ENCODE data around the gene ICE1. TPM values are rescaled to one million over a fixed set of nuclear protein-coding genes. Genes with fewer than 3 reads are reported as not detected.

ICE1 gene
- total RNA-seq, 1 experiment from 2014 or later = 27.8 TPM

- intact Hi-C loops (cut with micrococcal nuclease; ENCODE audit: unreplicated experiment) = no loop called here
- BruUV-seq (replicated peaks) = no TSS peak
Observed at GRCh38 chr5:5483350-5483749, 60.9 kb downstream of the ICE1 start.

GRCh38 chr5:5483880-5484598 lies 61.6 kb downstream of the ICE1 start:
- BruUV-seq (replicated peaks) = no TSS peak
- H3K27me3 Mint-ChIP-seq (ENCODE audit: unreplicated experiment) = no peaks in the 10 kb centered on the region
- DNase-seq = no peak
- no peaks in the 10 kb centered on the region for H3K36me3 Mint-ChIP-seq (ENCODE audit: insufficient read depth, unreplicated experiment)
- H3K27ac Mint-ChIP-seq (ENCODE audit: unreplicated experiment) = no peak overlapping the region
- intact Hi-C loops (cut with micrococcal nuclease; ENCODE audit: unreplicated experiment) = no loop called here
- CTCF ChIA-PET = no interaction called here
- no peak for TF ChIP-seq CTCF (IDR thresholded peaks at IDR 0.05; ENCODE audit: unreplicated experiment)
- H3K4me1 Mint-ChIP-seq (ENCODE audit: low read depth, unreplicated experiment) = no peaks in the 10 kb centered on the region
- H3K9me3 Mint-ChIP-seq (ENCODE audit: low read depth, unreplicated experiment) = no peaks in the 10 kb centered on the region
- H3K4me3 Mint-ChIP-seq (ENCODE audit: low read depth, unreplicated experiment) = no peak overlapping the region

More at GRCh38 chr5:5483350-5483749, 60.9 kb downstream of the ICE1 start:
- H3K4me3 Mint-ChIP-seq (ENCODE audit: low read depth, unreplicated experiment) = no peak overlapping the region
- H3K27ac Mint-ChIP-seq (ENCODE audit: unreplicated experiment) = no peak overlapping the region
- H3K4me1 Mint-ChIP-seq (ENCODE audit: low read depth, unreplicated experiment) = no peaks in the 10 kb centered on the region
- no peak for TF ChIP-seq CTCF (IDR thresholded peaks at IDR 0.05; ENCODE audit: unreplicated experiment)
- no peaks in the 10 kb centered on the region for H3K36me3 Mint-ChIP-seq (ENCODE audit: insufficient read depth, unreplicated experiment)
- CTCF ChIA-PET = no interaction called here
- H3K9me3 Mint-ChIP-seq (ENCODE audit: low read depth, unreplicated experiment) = no peaks in the 10 kb centered on the region
- no peak for DNase-seq
- H3K27me3 Mint-ChIP-seq (ENCODE audit: unreplicated experiment) = no peaks in the 10 kb centered on the region

GRCh38 chr5:5486122-5486521 lies 63.6 kb downstream of the ICE1 start:
- no peak for TF ChIP-seq CTCF (IDR thresholded peaks at IDR 0.05; ENCODE audit: unreplicated experiment)
- Mint-ChIP-seq H3K9me3 (ENCODE audit: low read depth, unreplicated experiment) (no peaks in the 10 kb centered on the region), H3K4me1 (ENCODE audit: low read depth, unreplicated experiment) (no peaks in the 10 kb centered on the region), H3K27ac (ENCODE audit: unreplicated experiment) (no peak overlapping the region), H3K4me3 (ENCODE audit: low read depth, unreplicated experiment) (no peak overlapping the region), H3K27me3 (ENCODE audit: unreplicated experiment) (no peaks in the 10 kb centered on the region), H3K36me3 (ENCODE audit: insufficient read depth, unreplicated experiment) (no peaks in the 10 kb centered on the region)
- CTCF ChIA-PET = no interaction called here
- intact Hi-C loops (cut with micrococcal nuclease; ENCODE audit: unreplicated experiment) = no loop called here
- DNase-seq = no peak
- no TSS peak for BruUV-seq (replicated peaks)

- H3K36me3 Mint-ChIP-seq (ENCODE audit: insufficient read depth, unreplicated experiment) = no peaks in the 10 kb centered on the region
- peaks cover 6% of the 10 kb centered on the region for H3K4me1 Mint-ChIP-seq (ENCODE audit: low read depth, unreplicated experiment)
- no TSS peak for BruUV-seq (replicated peaks)
- CTCF ChIA-PET = interaction anchor here (0.6 kb wide), 1 partner anchor 103 kb away, joined by 3 read pairs; no protein-coding TSS in a partner anchor
- DNase-seq = no peak
- H3K27ac Mint-ChIP-seq (ENCODE audit: unreplicated experiment) = no peak overlapping the region
- intact Hi-C loops (cut with micrococcal nuclease; ENCODE audit: unreplicated experiment) = no loop called here
- no peak for TF ChIP-seq CTCF (IDR thresholded peaks at IDR 0.05; ENCODE audit: unreplicated experiment)
- no peaks in the 10 kb centered on the region for H3K9me3 Mint-ChIP-seq (ENCODE audit: low read depth, unreplicated experiment)
- H3K4me3 Mint-ChIP-seq (ENCODE audit: low read depth, unreplicated experiment) = no peak overlapping the region
- no peaks in the 10 kb centered on the region for H3K27me3 Mint-ChIP-seq (ENCODE audit: unreplicated experiment)
Observed at GRCh38 chr5:5487585-5488360, 65.3 kb downstream of the ICE1 start.

Measured in Calu3 (cell line).